ENCODE measurements around the gene ARIH2.

GRCh38 chr3:49023775-49024174 lies 105.1 kb downstream of the ARIH2 start:
- TF ChIP-seq POLR2A (IDR thresholded peaks at IDR 0.05; ENCODE audit: low read length) = no peak
- no peak for TF ChIP-seq GATA1 (IDR thresholded peaks at IDR 0.05; ENCODE audit: low read depth, low read length)

Measured in erythroblast (primary cell).